Metanephros (tissue), 2 donors: Measurements from ENCODE around the gene SAMD13. TPM values are rescaled to one million over a fixed set of nuclear protein-coding genes. Genes with fewer than 3 reads are reported as not detected.

Experiments
- small RNA-seq: library from RNA; depleted of rRNA; stranded (forward); fragments of <200 nt; gene quantifications from one replicate; pipeline ENCODE3, GENCODE V24; 2014; ENCODE audit warnings: low replicate concordance
- total RNA-seq: library from RNA; depleted of rRNA; stranded (reverse); fragments of >200 nt; gene quantifications from one replicate; pipeline ENCODE4 v1.2.3, GENCODE V29; 2014

The SAMD13 gene, protein sequence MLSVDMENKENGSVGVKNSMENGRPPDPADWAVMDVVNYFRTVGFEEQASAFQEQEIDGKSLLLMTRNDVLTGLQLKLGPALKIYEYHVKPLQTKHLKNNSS
- 3.0 TPM for total RNA-seq

DNA sequence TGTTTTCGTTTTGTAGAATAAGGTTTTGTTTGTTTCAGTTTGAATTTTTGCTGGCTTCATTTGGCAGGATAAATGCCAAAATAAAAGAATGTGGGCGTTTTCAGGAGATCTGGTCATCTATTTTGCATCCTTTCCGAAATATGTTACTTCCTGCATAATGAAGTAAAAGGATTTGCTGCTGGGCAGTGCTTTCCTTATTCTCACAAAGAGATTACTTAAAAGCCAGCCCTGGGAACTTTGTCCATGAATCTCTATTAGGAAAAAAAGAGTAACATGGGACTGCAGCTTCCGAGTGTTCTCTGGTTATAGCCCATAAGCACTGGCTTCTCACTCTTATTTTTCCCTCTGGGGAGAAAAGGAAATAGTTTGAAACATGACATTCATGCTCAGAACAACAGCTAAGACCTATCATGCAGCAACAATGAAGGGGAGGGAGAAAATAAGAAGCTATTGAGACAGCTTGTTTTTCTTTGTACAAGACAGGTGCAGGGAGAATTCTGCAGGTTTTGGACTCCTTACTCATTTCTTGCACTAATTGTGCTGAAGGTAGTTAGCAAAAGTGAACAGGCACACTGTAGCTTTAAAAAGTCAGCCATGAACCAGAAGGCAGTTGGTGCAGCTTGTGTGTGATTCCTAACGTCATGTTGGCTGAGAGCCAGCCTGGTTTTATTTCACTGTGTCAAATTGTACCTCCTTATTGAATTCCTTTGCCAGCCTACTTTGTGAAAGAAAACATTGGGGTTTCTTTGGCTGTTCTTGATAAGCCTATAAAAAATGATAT is at the start of gene SAMD13:
Gene SAMD13, plus strand, starts transcription at position 705 of the 781 bp plus-strand sequence. CDS start 1,527 bp downstream, outside the sequence.

GRCh38 chr1:84398175-84399155 is 97.0 kb downstream of the SAMD13 start, which contains the start of gene DNASE2B:
DNASE2B (plus strand) TSS chr1:84398484; CDS start chr1:84398565, 81 bp downstream.

Small RNA genes within 50 kb of the gene (small RNA-seq; reads per million reads assigned to genes)
- gene RF00410 = 0.07 reads per million

Other genes starting within 250 kb of the SAMD13 start
- gene PRKACB, start 157.4 kb upstream of the SAMD13 start, total RNA-seq = 39.4 TPM
- not detected for gene DNASE2B, start 96.8 kb downstream of the SAMD13 start, total RNA-seq
- 31.4 TPM for gene RPF1, start 177.6 kb downstream of the SAMD13 start, total RNA-seq
- gene SPATA1, start 204.7 kb downstream of the SAMD13 start, total RNA-seq = 1.6 TPM
- gene GNG5, start 204.9 kb downstream of the SAMD13 start, total RNA-seq = 49.7 TPM